GM23338 (cell line): ENCODE measurements around the gene KCTD2. TPM values are rescaled to one million over a fixed set of nuclear protein-coding genes. Genes with fewer than 3 reads are reported as not detected.
A peak's percentile ranks its signal among the peaks of the same experiment; 100 is the strongest.

Experiments
- ATAC-seq: fragments of 200-7000 bp; cut with Tn5 transposase; 3 replicates; pipeline ENCODE4 v1.9.1; 2020
- DNase-seq: peaks from one replicate; pipeline ENCODE4 v3.0.0-alpha.2; 2015; ENCODE audit warnings: low spot score
- H2AFZ ChIP-seq: fragments of 200-600 bp; sonication (generic); 2 replicates; pipeline ENCODE4 v1.8.0; 2016; ENCODE audit warnings: antibody characterized with exemption, mild to moderate bottlenecking, moderate library complexity
- H3F3A ChIP-seq: fragments of 200-600 bp; sonication (generic); replicated peaks from 2 replicates; pipeline ENCODE4 v1.8.0; 2017; ENCODE audit warnings: antibody characterized with exemption, mixed run types, low read depth
- H3K27ac ChIP-seq: fragments of 200-600 bp; sonication (generic); 2 replicates; pipeline ENCODE4 v1.6.1; 2016; ENCODE audit warnings: low read depth
- H3K27me3 ChIP-seq: fragments of 200-600 bp; sonication (generic); 2 replicates; pipeline ENCODE4 v1.8.0; 2016; ENCODE audit warnings: mild to moderate bottlenecking, mixed run types, moderate library complexity; ENCODE audit not compliant: insufficient read depth
- H3K36me3 ChIP-seq: fragments of 200-600 bp; sonication (generic); 2 replicates; pipeline ENCODE4 v1.8.0; 2016; ENCODE audit warnings: mild to moderate bottlenecking; ENCODE audit not compliant: insufficient read depth
- H3K4me1 ChIP-seq: fragments of 200-600 bp; sonication (generic); 2 replicates; pipeline ENCODE4 v1.8.0; 2016; ENCODE audit warnings: mild to moderate bottlenecking, moderate library complexity; ENCODE audit not compliant: insufficient read depth
- H3K4me2 ChIP-seq: fragments of 200-600 bp; sonication (generic); 2 replicates; pipeline ENCODE4 v1.7.1; 2017; ENCODE audit warnings: mixed run types
- H3K4me3 ChIP-seq: fragments of 200-600 bp; sonication (generic); 2 replicates; pipeline ENCODE4 v1.6.1; 2016; ENCODE audit warnings: mixed run types
- H3K79me2 ChIP-seq: fragments of 200-600 bp; sonication (generic); replicated peaks from 2 replicates; pipeline ENCODE4 v1.8.0; 2017; ENCODE audit warnings: mild to moderate bottlenecking; ENCODE audit not compliant: insufficient read depth
- H3K9me2 ChIP-seq: fragments of 200-600 bp; sonication (generic); 2 replicates; pipeline ENCODE4 v1.8.0; 2017; ENCODE audit not compliant: insufficient read depth
- H4K20me1 ChIP-seq: fragments of 200-600 bp; sonication (generic); replicated peaks from 2 replicates; pipeline ENCODE4 v1.8.0; 2017; ENCODE audit warnings: mild to moderate bottlenecking; ENCODE audit not compliant: insufficient read depth
- H3K27ac Mint-ChIP-seq: 2 replicates; pipeline ENCODE4 v1.8.0; 2020; ENCODE audit warnings: inconsistent platforms, mild to moderate bottlenecking, moderate library complexity, mixed read lengths
- H3K27me3 Mint-ChIP-seq: 3 replicates; pipeline ENCODE4 v1.8.0; 2022; ENCODE audit warnings: low read depth, mild to moderate bottlenecking, moderate library complexity, mixed read lengths, inconsistent platforms; ENCODE audit not compliant: insufficient read depth, poor library complexity
- H3K36me3 Mint-ChIP-seq: 3 replicates; pipeline ENCODE4 v1.8.0; 2021; ENCODE audit warnings: low read depth, mild to moderate bottlenecking, inconsistent platforms, moderate library complexity, mixed read lengths
- H3K4me1 Mint-ChIP-seq: 3 replicates; pipeline ENCODE4 v1.8.0; 2020; ENCODE audit warnings: mild to moderate bottlenecking, inconsistent platforms, mixed read lengths
- H3K4me3 Mint-ChIP-seq: 3 replicates; pipeline ENCODE4 v1.8.0; 2021; ENCODE audit warnings: moderate library complexity, mild to moderate bottlenecking, inconsistent platforms, mixed read lengths
- H3K9me3 Mint-ChIP-seq: 3 replicates; pipeline ENCODE4 v1.8.0; 2020; ENCODE audit warnings: moderate library complexity, mild to moderate bottlenecking, inconsistent platforms, mixed read lengths
- CREB1 ChIP-seq: fragments of 250-450 bp; sonication (Bioruptor Pico); IDR thresholded peaks from 2 replicates; pipeline ENCODE4 v1.5.0; 2020; ENCODE audit warnings: low read depth, mild to moderate bottlenecking, moderate library complexity
- CTCF ChIP-seq, 2 experiments: fragments of 200-600 bp in 1 of 2; sonication (generic) in 1 of 2; conservative IDR thresholded peaks; 2 replicates each; pipeline versions ENCODE4 v1.5.1 to v1.6.1; 2016 to 2017; ENCODE audit warnings: antibody characterized with exemption in 2 of 2, low read depth in 2 of 2, mild to moderate bottlenecking in 2 of 2, moderate library complexity in 1 of 2
- ETS1 ChIP-seq: IDR thresholded peaks from 2 replicates; pipeline ENCODE4 v1.6.1; 2016; ENCODE audit warnings: antibody characterized with exemption
- EZH2 ChIP-seq: fragments of 200-600 bp; sonication (generic); IDR thresholded peaks from one replicate; pipeline ENCODE4 v1.8.0; 2017; ENCODE audit warnings: antibody characterized with exemption, mild to moderate bottlenecking, low read depth; ENCODE audit not compliant: unreplicated experiment
- EZH2phosphoT487 ChIP-seq: fragments of 200-600 bp; sonication (generic); IDR thresholded peaks from one replicate; pipeline ENCODE4 v1.8.1; 2018; ENCODE audit warnings: antibody characterized with exemption; ENCODE audit not compliant: unreplicated experiment
- JUNB ChIP-seq: IDR thresholded peaks from one replicate; pipeline ENCODE4 v1.6.1; 2016; ENCODE audit warnings: antibody characterized with exemption; ENCODE audit not compliant: unreplicated experiment
- NANOG ChIP-seq: IDR thresholded peaks from 2 replicates; pipeline ENCODE4 v1.6.1; 2016; ENCODE audit warnings: antibody characterized with exemption, borderline replicate concordance
- POLR2AphosphoS5 ChIP-seq: IDR thresholded peaks from 2 replicates; pipeline ENCODE4 v1.6.1; 2016; ENCODE audit warnings: antibody characterized with exemption, low read depth
- REST ChIP-seq: IDR thresholded peaks from one replicate; pipeline ENCODE4 v1.6.1; 2018; ENCODE audit warnings: antibody characterized with exemption; ENCODE audit not compliant: unreplicated experiment
- STAT1 ChIP-seq: IDR thresholded peaks from one replicate; pipeline ENCODE4 v1.6.1; 2016; ENCODE audit warnings: antibody characterized with exemption; ENCODE audit not compliant: unreplicated experiment
- ZNF114 ChIP-seq: fragments of 250-450 bp; sonication (Bioruptor Pico); IDR thresholded peaks from 2 replicates; pipeline ENCODE4 v1.5.0; 2020; ENCODE audit warnings: mild to moderate bottlenecking, moderate library complexity
- ZNF331 ChIP-seq: fragments of 250-450 bp; sonication (Bioruptor Pico); IDR thresholded peaks from 2 replicates; pipeline ENCODE4 v1.5.0; 2020; ENCODE audit warnings: low read depth, mild to moderate bottlenecking, moderate library complexity
- polyA plus RNA-seq: library from polyadenylated mRNA; unstranded; fragments of >200 nt; fragmentation: Nextera tagmentation; extraction: Ambion mirVana; gene quantifications from 2 replicates; pipeline ENCODE4 v1.2.1, GENCODE V29; 2016
- total RNA-seq: library from RNA; depleted of rRNA; stranded (reverse); fragments of >200 nt; shearing (Covaris generic); gene quantifications from 2 replicates; pipeline ENCODE4 v1.2.3, GENCODE V29; 2014

The KCTD2 gene
- total and polyA plus RNA-seq, 2 experiments from 2014 or later: 7.4 to 30.0 TPM

DNA sequence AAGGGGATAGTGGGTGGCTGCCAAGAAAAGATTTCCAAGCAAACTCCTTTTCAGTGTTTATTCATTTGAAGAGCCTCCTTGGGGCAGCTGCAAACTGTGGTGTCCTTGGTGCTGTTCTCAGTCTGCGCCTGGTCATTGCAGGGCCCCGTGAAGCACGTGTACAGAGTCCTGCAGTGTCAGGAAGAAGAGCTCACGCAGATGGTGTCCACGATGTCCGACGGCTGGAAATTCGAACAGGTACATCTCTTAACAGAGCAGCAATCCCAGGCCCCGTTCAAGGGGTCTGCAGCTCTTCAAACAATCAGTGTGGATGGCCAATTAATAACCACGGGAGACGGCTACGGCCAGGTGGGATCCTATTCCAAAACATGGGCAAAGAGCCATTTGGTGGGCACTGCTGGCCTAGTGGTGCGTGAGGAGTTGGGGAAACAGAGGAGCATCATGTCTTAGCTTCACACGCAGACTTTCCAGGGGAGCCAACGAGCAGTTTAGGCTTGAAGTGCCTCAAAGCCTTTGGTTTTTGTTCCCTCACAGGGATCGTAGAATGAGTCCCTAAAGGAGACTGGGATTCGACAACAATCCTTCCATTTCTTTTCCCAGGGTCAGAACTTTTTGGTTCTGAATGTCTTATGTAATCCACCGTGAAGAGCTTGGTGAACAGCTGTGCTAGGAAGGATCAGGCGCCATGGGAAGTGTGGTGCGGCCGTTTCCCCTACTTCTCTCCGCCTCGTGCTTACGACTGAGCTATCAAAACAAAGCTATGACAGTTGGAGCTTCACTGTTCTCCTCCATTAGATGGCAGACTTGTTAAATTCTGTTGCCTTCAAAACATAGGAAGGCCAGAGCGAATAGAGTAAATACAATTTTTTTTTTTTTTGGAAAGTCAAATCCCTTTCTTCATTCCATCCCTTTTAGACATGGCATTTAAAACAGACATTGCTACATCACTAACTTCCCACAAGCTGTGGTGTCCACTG lies 12.6 kb downstream of the KCTD2 start:
- peak overlapping the region; percentile 76 for H3K27ac ChIP-seq
- H3K27ac Mint-ChIP-seq: no peak overlapping the region
- TF ChIP-seq ETS1 (no peak), CTCF (conservative IDR thresholded peaks at IDR 0.05; ENCODE audit: low read depth in 2 of 2) (peak; percentile 25 to 44)
- H3K4me1 Mint-ChIP-seq: no peaks in the 10 kb centered on the region
- H3K27me3 Mint-ChIP-seq: peaks cover under 1% of the 10 kb centered on the region
- peaks cover 73% of the 10 kb centered on the region for H3K36me3 Mint-ChIP-seq
- H2AFZ ChIP-seq: no peak overlapping the region
- H3K27me3 ChIP-seq: no peaks in the 10 kb centered on the region
- H3K9me3 Mint-ChIP-seq: no peaks in the 10 kb centered on the region
- no peak overlapping the region for H3K4me3 ChIP-seq
- H3K36me3 ChIP-seq: peaks cover 40% of the 10 kb centered on the region
- ATAC-seq: peak; percentile 50
- no peaks in the 10 kb centered on the region for H3K9me2 ChIP-seq
- H3K4me2 ChIP-seq: no peak overlapping the region
- H3K4me3 Mint-ChIP-seq: no peak overlapping the region; the same call in 2 of the 3 replicates
- peak; percentile 57 for DNase-seq
- peaks cover 11% of the 10 kb centered on the region; the same call in 1 of the 2 replicates for H4K20me1 ChIP-seq
- H3K4me1 ChIP-seq: no peaks in the 10 kb centered on the region
- H3F3A ChIP-seq: 0 out of 2 replicates have a peak, but pooled peaks cover 6% of the 10 kb centered on the region
- H3K79me2 ChIP-seq: peaks cover 23% of the 10 kb centered on the region; the same call in 1 of the 2 replicates

DNA sequence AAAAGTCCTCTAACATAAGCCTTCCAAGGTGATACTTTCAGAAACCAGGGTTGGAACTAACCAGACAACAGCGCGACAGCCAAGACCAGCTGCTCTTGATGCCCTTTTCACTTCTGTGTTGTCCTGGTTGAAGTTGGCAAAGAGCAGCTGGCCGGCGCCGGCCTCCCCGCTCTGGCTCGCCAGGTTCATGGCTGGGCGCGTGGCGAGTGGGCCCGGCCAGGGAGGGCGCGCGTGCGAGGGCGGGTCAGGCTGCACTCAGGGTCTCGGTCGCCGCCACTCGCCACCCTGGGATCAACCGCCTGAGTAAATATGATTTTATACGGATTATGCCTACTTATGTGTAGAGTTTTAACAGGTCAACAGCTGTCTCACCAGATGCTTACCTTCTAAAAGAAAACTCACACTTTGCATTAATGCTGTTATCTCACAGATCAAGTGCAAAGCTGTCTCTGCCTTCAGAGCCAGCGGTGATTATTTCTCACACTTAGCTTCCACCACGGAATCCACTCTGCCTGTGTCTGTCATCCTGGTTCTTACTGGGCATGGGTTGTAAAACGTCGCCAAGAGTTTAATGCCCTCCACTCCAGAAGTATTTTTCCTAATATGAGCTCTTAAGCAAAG lies 13.5 kb downstream of the KCTD2 start:
- Histone ChIP-seq H3F3A (0 out of 2 replicates have a peak, but pooled peaks cover 6% of the 10 kb centered on the region), H3K9me2 (no peaks in the 10 kb centered on the region), H4K20me1 (peaks cover 7% of the 10 kb centered on the region; the same call in 1 of the 2 replicates), H3K36me3 (peaks cover 40% of the 10 kb centered on the region), H3K4me1 (no peaks in the 10 kb centered on the region), H3K27ac (no peak overlapping the region), H2AFZ (no peak overlapping the region), H3K79me2 (peaks cover 15% of the 10 kb centered on the region; the same call in 1 of the 2 replicates), H3K4me2 (no peak overlapping the region), H3K4me3 (no peak overlapping the region), H3K27me3 (no peaks in the 10 kb centered on the region)
- H3K27me3 Mint-ChIP-seq: peaks cover 4% of the 10 kb centered on the region
- H3K4me3 Mint-ChIP-seq: no peak overlapping the region
- H3K4me1 Mint-ChIP-seq: no peaks in the 10 kb centered on the region
- DNase-seq: no peak
- no peak for ATAC-seq
- H3K9me3 Mint-ChIP-seq: no peaks in the 10 kb centered on the region
- peaks cover 75% of the 10 kb centered on the region for H3K36me3 Mint-ChIP-seq
- H3K27ac Mint-ChIP-seq: no peak overlapping the region
- TF ChIP-seq REST (no peak), ZNF331 (no peak), NANOG (no peak), EZH2phosphoT487 (no peak), JUNB (no peak), CREB1 (no peak), ETS1 (no peak), POLR2AphosphoS5 (no peak), STAT1 (no peak), CTCF (conservative IDR thresholded peaks at IDR 0.05; ENCODE audit: low read depth in 2 of 2) (no peak), EZH2 (no peak), ZNF114 (CRISPR knock-in tag) (no peak)
